HL-60 (cell line): ENCODE results near the gene ACAD11.

ENCODE experiments used
- GABPA ChIP-seq: IDR thresholded peaks from 2 replicates; pipeline ENCODE4 v1.6.1; 2012; ENCODE audit warnings: low read depth
- POLR2AphosphoS5 ChIP-seq: IDR thresholded peaks from 2 replicates; pipeline ENCODE4 v1.6.1; 2012; ENCODE audit warnings: low read depth
- SPI1 ChIP-seq: IDR thresholded peaks from 2 replicates; pipeline ENCODE4 v1.6.1; 2012; ENCODE audit warnings: low read depth, mild to moderate bottlenecking, borderline replicate concordance
- TF ChIP-seq, protein P1 (sequence below): IDR thresholded peaks from one replicate; pipeline ENCODE4 v1.5.1; 2011; ENCODE audit warnings: low read length, control low read depth, inconsistent platforms; ENCODE audit not compliant: insufficient read depth
- TF ChIP-seq, protein P2 (sequence below): IDR thresholded peaks from 2 replicates; pipeline ENCODE4 v1.6.1; 2012; ENCODE audit warnings: low read depth; ENCODE audit not compliant: insufficient replicate concordance

DNA sequence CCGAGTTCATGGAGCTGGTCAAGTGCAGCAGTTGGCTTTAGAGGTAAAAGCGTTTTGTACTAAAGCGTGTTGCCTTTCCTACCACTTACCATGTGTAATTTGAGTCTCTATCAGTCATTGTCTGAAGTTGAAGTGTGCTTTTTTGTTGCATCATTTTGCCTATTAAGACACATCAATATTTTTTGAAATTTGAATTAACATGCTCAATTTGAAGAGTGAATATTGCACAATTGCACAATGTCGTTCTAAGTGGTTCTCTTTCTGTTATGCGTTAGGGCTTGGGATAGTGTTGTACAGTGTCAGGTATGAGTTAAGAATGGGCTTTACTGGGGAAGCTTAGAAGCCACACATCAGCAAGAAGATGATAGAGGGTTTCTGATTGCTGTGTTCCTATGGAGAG, 146.6 kb downstream of the ACAD11 start:
- TF ChIP-seq, protein P1, sequence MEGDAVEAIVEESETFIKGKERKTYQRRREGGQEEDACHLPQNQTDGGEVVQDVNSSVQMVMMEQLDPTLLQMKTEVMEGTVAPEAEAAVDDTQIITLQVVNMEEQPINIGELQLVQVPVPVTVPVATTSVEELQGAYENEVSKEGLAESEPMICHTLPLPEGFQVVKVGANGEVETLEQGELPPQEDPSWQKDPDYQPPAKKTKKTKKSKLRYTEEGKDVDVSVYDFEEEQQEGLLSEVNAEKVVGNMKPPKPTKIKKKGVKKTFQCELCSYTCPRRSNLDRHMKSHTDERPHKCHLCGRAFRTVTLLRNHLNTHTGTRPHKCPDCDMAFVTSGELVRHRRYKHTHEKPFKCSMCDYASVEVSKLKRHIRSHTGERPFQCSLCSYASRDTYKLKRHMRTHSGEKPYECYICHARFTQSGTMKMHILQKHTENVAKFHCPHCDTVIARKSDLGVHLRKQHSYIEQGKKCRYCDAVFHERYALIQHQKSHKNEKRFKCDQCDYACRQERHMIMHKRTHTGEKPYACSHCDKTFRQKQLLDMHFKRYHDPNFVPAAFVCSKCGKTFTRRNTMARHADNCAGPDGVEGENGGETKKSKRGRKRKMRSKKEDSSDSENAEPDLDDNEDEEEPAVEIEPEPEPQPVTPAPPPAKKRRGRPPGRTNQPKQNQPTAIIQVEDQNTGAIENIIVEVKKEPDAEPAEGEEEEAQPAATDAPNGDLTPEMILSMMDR: no peak
- TF ChIP-seq GABPA (no peak), POLR2AphosphoS5 (no peak), SPI1 (no peak)
- TF ChIP-seq, protein P2, sequence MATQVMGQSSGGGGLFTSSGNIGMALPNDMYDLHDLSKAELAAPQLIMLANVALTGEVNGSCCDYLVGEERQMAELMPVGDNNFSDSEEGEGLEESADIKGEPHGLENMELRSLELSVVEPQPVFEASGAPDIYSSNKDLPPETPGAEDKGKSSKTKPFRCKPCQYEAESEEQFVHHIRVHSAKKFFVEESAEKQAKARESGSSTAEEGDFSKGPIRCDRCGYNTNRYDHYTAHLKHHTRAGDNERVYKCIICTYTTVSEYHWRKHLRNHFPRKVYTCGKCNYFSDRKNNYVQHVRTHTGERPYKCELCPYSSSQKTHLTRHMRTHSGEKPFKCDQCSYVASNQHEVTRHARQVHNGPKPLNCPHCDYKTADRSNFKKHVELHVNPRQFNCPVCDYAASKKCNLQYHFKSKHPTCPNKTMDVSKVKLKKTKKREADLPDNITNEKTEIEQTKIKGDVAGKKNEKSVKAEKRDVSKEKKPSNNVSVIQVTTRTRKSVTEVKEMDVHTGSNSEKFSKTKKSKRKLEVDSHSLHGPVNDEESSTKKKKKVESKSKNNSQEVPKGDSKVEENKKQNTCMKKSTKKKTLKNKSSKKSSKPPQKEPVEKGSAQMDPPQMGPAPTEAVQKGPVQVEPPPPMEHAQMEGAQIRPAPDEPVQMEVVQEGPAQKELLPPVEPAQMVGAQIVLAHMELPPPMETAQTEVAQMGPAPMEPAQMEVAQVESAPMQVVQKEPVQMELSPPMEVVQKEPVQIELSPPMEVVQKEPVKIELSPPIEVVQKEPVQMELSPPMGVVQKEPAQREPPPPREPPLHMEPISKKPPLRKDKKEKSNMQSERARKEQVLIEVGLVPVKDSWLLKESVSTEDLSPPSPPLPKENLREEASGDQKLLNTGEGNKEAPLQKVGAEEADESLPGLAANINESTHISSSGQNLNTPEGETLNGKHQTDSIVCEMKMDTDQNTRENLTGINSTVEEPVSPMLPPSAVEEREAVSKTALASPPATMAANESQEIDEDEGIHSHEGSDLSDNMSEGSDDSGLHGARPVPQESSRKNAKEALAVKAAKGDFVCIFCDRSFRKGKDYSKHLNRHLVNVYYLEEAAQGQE: no peak
